H9 (cell line): ENCODE results near the gene GPR150. TPM values are rescaled to one million over a fixed set of nuclear protein-coding genes. Genes with fewer than 3 reads are reported as not detected.

ENCODE experiments used
- DNase-seq: peaks from one replicate; pipeline ENCODE4 v3.0.0-alpha.2; 2017
- H2AFZ ChIP-seq: one replicate; pipeline ENCODE4 v1.6.1; 2013; ENCODE audit warnings: mild to moderate bottlenecking, low read length, control low read depth, moderate library complexity
- H2AK5ac ChIP-seq: 2 replicates; pipeline ENCODE4 v1.6.1; 2013; ENCODE audit warnings: low read length, control low read depth, mixed read lengths; ENCODE audit not compliant: insufficient read length
- H2BK120ac ChIP-seq: one replicate; pipeline ENCODE4 v1.6.1; 2013; ENCODE audit warnings: low read depth, mild to moderate bottlenecking, low read length, control low read depth, inconsistent platforms; ENCODE audit not compliant: poor library complexity, severe bottlenecking
- H2BK12ac ChIP-seq: 2 replicates; pipeline ENCODE4 v1.6.1; 2013; ENCODE audit warnings: low read length, control low read depth, mixed read lengths, low read depth; ENCODE audit not compliant: insufficient read length
- H2BK15ac ChIP-seq: 2 replicates; pipeline ENCODE4 v1.6.1; 2013; ENCODE audit warnings: low read depth, low read length, control low read depth
- H2BK20ac ChIP-seq: one replicate; pipeline ENCODE4 v1.6.1; 2013; ENCODE audit warnings: low read depth, mild to moderate bottlenecking, low read length, control low read depth, inconsistent platforms; ENCODE audit not compliant: poor library complexity, severe bottlenecking
- H2BK5ac ChIP-seq: 2 replicates; pipeline ENCODE4 v1.6.1; 2013; ENCODE audit warnings: low read length, control low read depth, mixed read lengths; ENCODE audit not compliant: insufficient read length
- H3K14ac ChIP-seq: 2 replicates; pipeline ENCODE4 v1.6.1; 2013; ENCODE audit warnings: low read length, control low read depth; ENCODE audit not compliant: insufficient read depth
- H3K18ac ChIP-seq: 2 replicates; pipeline ENCODE4 v1.6.1; 2013; ENCODE audit warnings: low read depth, mild to moderate bottlenecking, mixed read lengths, low read length, control low read depth; ENCODE audit not compliant: insufficient read length
- H3K23ac ChIP-seq: 2 replicates; pipeline ENCODE4 v1.6.1; 2013; ENCODE audit warnings: low read length, control low read depth, mixed read lengths, low read depth; ENCODE audit not compliant: insufficient read length
- H3K23me2 ChIP-seq: 2 replicates; pipeline ENCODE4 v1.6.1; 2013; ENCODE audit warnings: low read depth, mild to moderate bottlenecking, mixed read lengths, low read length, control low read depth; ENCODE audit not compliant: insufficient read length, poor library complexity, severe bottlenecking
- H3K27ac ChIP-seq: 2 replicates; pipeline ENCODE4 v1.5.1; 2013; ENCODE audit warnings: low read length, control low read depth, mixed read lengths, low read depth; ENCODE audit not compliant: insufficient read length
- H3K27me3 ChIP-seq: 2 replicates; pipeline ENCODE4 v1.6.1; 2013; ENCODE audit warnings: low read length, control low read depth, inconsistent platforms; ENCODE audit not compliant: insufficient read depth
- H3K4ac ChIP-seq: 2 replicates; pipeline ENCODE4 v1.6.1; 2013; ENCODE audit warnings: low read depth, mild to moderate bottlenecking, control low read depth, inconsistent platforms, low read length, moderate library complexity
- H3K4me1 ChIP-seq: 2 replicates; pipeline ENCODE4 v1.6.1; 2013; ENCODE audit warnings: low read length, control low read depth, inconsistent platforms; ENCODE audit not compliant: insufficient read depth
- H3K4me2 ChIP-seq: 2 replicates; pipeline ENCODE4 v1.6.1; 2013; ENCODE audit warnings: low read length, control low read depth, mixed read lengths; ENCODE audit not compliant: insufficient read length, insufficient read depth
- H3K56ac ChIP-seq: 2 replicates; pipeline ENCODE4 v1.6.1; 2013; ENCODE audit warnings: low read depth, mild to moderate bottlenecking, mixed read lengths, low read length, control low read depth; ENCODE audit not compliant: insufficient read length
- H3K79me1 ChIP-seq: 2 replicates; pipeline ENCODE4 v1.6.1; 2013; ENCODE audit warnings: low read depth, mild to moderate bottlenecking, moderate library complexity, low read length, control low read depth, inconsistent platforms; ENCODE audit not compliant: insufficient read depth, poor library complexity, severe bottlenecking
- H3K79me2 ChIP-seq: 2 replicates; pipeline ENCODE4 v1.6.1; 2013; ENCODE audit warnings: low read length, control low read depth, inconsistent platforms; ENCODE audit not compliant: insufficient read depth
- H3K9ac ChIP-seq: 2 replicates; pipeline ENCODE4 v1.6.1; 2013; ENCODE audit warnings: low read length, control low read depth, mixed read lengths; ENCODE audit not compliant: insufficient read length; ENCODE audit errors: extremely low read depth
- H3K9me3 ChIP-seq: one replicate; pipeline ENCODE4 v1.6.1; 2013; ENCODE audit warnings: low read depth, low read length, inconsistent platforms; ENCODE audit not compliant: control insufficient read depth
- H3T11ph ChIP-seq: one replicate; pipeline ENCODE4 v1.6.1; 2013; ENCODE audit warnings: mild to moderate bottlenecking, low read length, control low read depth, inconsistent platforms
- H4K20me1 ChIP-seq: one replicate; pipeline ENCODE4 v1.6.1; 2013; ENCODE audit not compliant: control insufficient read depth, insufficient read length, insufficient read depth
- H4K5ac ChIP-seq: 2 replicates; pipeline ENCODE4 v1.6.1; 2013; ENCODE audit warnings: low read depth, mild to moderate bottlenecking, mixed read lengths, low read length, control low read depth; ENCODE audit not compliant: insufficient read length
- H4K8ac ChIP-seq: replicated peaks from 2 replicates; pipeline ENCODE4 v1.6.1; 2013; ENCODE audit warnings: low read length, control low read depth, mixed read lengths, low read depth; ENCODE audit not compliant: insufficient read length
- H4K91ac ChIP-seq: 2 replicates; pipeline ENCODE4 v1.6.1; 2013; ENCODE audit warnings: low read depth, mild to moderate bottlenecking, moderate library complexity, mixed read lengths, low read length, control low read depth; ENCODE audit not compliant: insufficient read length
- H3K27ac Mint-ChIP-seq, 3 experiments: 2 replicates in 2 of 3; 3 replicates in 1 of 3; pipeline ENCODE4 v1.8.0; 2020 to 2021; ENCODE audit warnings: mixed read lengths in 3 of 3, mild to moderate bottlenecking in 1 of 3, moderate library complexity in 1 of 3
- H3K27me3 Mint-ChIP-seq: 2 replicates; pipeline ENCODE4 v1.8.0; 2021; ENCODE audit warnings: low read depth, mild to moderate bottlenecking, moderate library complexity, mixed read lengths
- H3K36me3 Mint-ChIP-seq, 3 experiments: 2 replicates in 2 of 3; 3 replicates in 1 of 3; pipeline ENCODE4 v1.8.0; 2020 to 2021; ENCODE audit warnings: low read depth in 3 of 3, mixed read lengths in 3 of 3; ENCODE audit not compliant: insufficient read depth in 1 of 3
- H3K4me1 Mint-ChIP-seq, 2 experiments: 2 replicates each; pipeline ENCODE4 v1.8.0; 2020; ENCODE audit warnings: mixed read lengths in 2 of 2
- H3K4me3 Mint-ChIP-seq, 2 experiments: 2 replicates in 1 of 2; 3 replicates in 1 of 2; pipeline ENCODE4 v1.8.0; 2020 to 2021; ENCODE audit warnings: mild to moderate bottlenecking in 2 of 2, mixed read lengths in 2 of 2, moderate library complexity in 1 of 2
- H3K9me3 Mint-ChIP-seq, 2 experiments: 2 replicates in 1 of 2; 3 replicates in 1 of 2; pipeline ENCODE4 v1.8.0; 2020; ENCODE audit warnings: mild to moderate bottlenecking in 2 of 2, mixed read lengths in 2 of 2, moderate library complexity in 1 of 2
- CTCF ChIP-seq: fragments of 200-600 bp; sonication (generic); conservative IDR thresholded peaks from 3 replicates; pipeline ENCODE4 v1.8.0; 2021; ENCODE audit warnings: antibody characterized with exemption, mild to moderate bottlenecking
- WGBS: extraction: QIAGEN DNeasy Blood & Tissue Kit; methylation state at CpG from one replicate; pipeline ENCODE4 v1.1.7; 2013; ENCODE audit warnings: missing lambda C conversion rate, low lambda C conversion rate, mixed read lengths; ENCODE audit not compliant: insufficient read length; ENCODE audit errors: extremely low coverage; 5-methylcytosine and 5-hydroxymethylcytosine counted together
- total RNA-seq: library from RNA; stranded (reverse); gene quantifications from 2 replicates; pipeline ENCODE4 v1.2.1, GENCODE V29; 2021

GPR150 gene
- total RNA-seq, 1 experiment from 2014 or later: not detected

GRCh38 chr5:95606419-95606818, 13.5 kb upstream of the GPR150 start:
- Histone ChIP-seq H2AFZ (no peak overlapping the region), H3K23me2 (no peaks in the 10 kb centered on the region), H2BK120ac (no peak overlapping the region), H3K79me2 (no peaks in the 10 kb centered on the region), H4K20me1 (no peaks in the 10 kb centered on the region), H3K14ac (no peak overlapping the region), H4K8ac (no peak overlapping the region), H3K4me1 (no peaks in the 10 kb centered on the region), H3K9me3 (no peaks in the 10 kb centered on the region), H3K56ac (no peak overlapping the region), H4K91ac (no peak overlapping the region), H3K79me1 (no peaks in the 10 kb centered on the region), H3K9ac (no peak overlapping the region), H2AK5ac (no peak overlapping the region), H3K18ac (no peak overlapping the region), H3T11ph (no peak overlapping the region), H4K5ac (no peak overlapping the region), H2BK5ac (no peak overlapping the region), H2BK15ac (no peak overlapping the region), H3K27ac (no peak overlapping the region), H3K27me3 (no peaks in the 10 kb centered on the region), H3K4ac (no peak overlapping the region), H3K23ac (no peak overlapping the region), H2BK20ac (no peak overlapping the region), H3K4me2 (no peak overlapping the region), H2BK12ac (no peak overlapping the region)
- no peak for TF ChIP-seq CTCF
- H3K36me3 Mint-ChIP-seq: no peaks in the 10 kb centered on the region; a peak in 1 of 7 replicates
- H3K9me3 Mint-ChIP-seq: no peaks in the 10 kb centered on the region
- no peak overlapping the region; a peak in 1 of 7 replicates for H3K27ac Mint-ChIP-seq
- peaks cover 2% of the 10 kb centered on the region for H3K27me3 Mint-ChIP-seq
- H3K4me1 Mint-ChIP-seq: no peaks in the 10 kb centered on the region
- no peak for DNase-seq
- no peak overlapping the region for H3K4me3 Mint-ChIP-seq
- WGBS: no CpG with 5 or more reads among the region's 1 CpG
